ENCODE measurements around the gene CRACR2B. TPM values are rescaled to one million over a fixed set of nuclear protein-coding genes. Genes with fewer than 3 reads are reported as not detected.

CRACR2B gene
- total and polyA plus RNA-seq, 3 donors from 2014 or later = 4.9 to 7.4 (median 6.5) TPM

- no peak overlapping the region for H3K27ac ChIP-seq
- no peaks in the 10 kb centered on the region for H3K9me3 ChIP-seq
- no peaks in the 10 kb centered on the region for H3K27me3 ChIP-seq
- no peaks in the 10 kb centered on the region for H3K36me3 ChIP-seq (ENCODE audit: low read depth, missing control alignments)
- DNase-seq = no peak
- intact Hi-C loops (cut with DNase I; ENCODE audit: low total_unique reads) = no loop called here
- no peak overlapping the region for H3K4me3 ChIP-seq
- no peak for TF ChIP-seq POLR2A (IDR thresholded peaks at IDR 0.05)
- TF ChIP-seq, protein P1, sequence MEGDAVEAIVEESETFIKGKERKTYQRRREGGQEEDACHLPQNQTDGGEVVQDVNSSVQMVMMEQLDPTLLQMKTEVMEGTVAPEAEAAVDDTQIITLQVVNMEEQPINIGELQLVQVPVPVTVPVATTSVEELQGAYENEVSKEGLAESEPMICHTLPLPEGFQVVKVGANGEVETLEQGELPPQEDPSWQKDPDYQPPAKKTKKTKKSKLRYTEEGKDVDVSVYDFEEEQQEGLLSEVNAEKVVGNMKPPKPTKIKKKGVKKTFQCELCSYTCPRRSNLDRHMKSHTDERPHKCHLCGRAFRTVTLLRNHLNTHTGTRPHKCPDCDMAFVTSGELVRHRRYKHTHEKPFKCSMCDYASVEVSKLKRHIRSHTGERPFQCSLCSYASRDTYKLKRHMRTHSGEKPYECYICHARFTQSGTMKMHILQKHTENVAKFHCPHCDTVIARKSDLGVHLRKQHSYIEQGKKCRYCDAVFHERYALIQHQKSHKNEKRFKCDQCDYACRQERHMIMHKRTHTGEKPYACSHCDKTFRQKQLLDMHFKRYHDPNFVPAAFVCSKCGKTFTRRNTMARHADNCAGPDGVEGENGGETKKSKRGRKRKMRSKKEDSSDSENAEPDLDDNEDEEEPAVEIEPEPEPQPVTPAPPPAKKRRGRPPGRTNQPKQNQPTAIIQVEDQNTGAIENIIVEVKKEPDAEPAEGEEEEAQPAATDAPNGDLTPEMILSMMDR (IDR thresholded peaks at IDR 0.05) = no peak
- H3K4me1 ChIP-seq = peaks cover 37% of the 10 kb centered on the region
- WGBS, 2 donors = 78 to 79% methylated on average over 2 to 9 of the region's 9 CpGs
These were observed 9.0 kb downstream of the CRACR2B start for GRCh38 chr11:836700-837099.

DNA sequence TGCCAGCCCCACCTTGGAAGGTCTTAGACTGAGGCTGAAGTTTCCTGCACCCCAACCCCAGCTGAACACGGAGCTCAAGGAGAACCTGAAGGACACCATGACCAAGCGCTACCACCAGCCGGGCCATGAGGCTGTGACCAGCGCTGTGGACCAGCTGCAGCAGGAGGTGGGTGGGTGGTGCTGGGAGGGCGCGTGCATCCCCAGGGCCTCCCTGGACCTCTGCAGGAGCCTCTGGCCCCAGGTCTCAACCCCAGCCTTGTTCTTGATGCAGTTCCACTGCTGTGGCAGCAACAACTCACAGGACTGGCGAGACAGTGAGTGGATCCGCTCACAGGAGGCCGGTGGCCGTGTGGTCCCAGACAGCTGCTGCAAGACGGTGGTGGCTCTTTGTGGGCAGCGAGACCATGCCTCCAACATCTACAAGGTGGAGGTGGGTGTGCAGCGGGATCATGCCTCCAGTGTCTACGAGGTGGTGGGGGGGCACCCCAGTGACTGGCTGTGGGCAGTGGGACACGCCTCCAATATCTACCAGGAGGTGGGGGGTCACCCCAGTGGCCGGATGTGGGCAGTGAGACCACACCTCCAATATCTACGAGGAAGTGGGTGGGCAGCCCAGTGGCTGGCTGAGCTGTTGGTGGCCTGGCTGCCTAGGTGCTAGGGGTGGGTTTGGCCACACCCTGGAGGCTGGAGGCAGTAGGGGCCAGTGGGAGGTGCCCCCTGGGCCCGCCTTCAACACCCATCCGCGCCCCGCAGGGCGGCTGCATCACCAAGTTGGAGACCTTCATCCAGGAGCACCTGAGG, 9.7 kb downstream of the CRACR2B start:
- H3K4me1 ChIP-seq = peaks cover 31% of the 10 kb centered on the region
- H3K36me3 ChIP-seq (ENCODE audit: low read depth, missing control alignments) = no peaks in the 10 kb centered on the region
- TF ChIP-seq, protein P1 (IDR thresholded peaks at IDR 0.05) = no peak
- TF ChIP-seq POLR2A (IDR thresholded peaks at IDR 0.05) = no peak
- intact Hi-C loops (cut with DNase I; ENCODE audit: low total_unique reads) = no loop called here
- DNase-seq = no peak
- no peak overlapping the region for H3K27ac ChIP-seq
- no peaks in the 10 kb centered on the region for H3K27me3 ChIP-seq
- 72 to 88% methylated on average over 2 to 21 of the region's 22 CpGs for WGBS, 2 donors
- no peaks in the 10 kb centered on the region for H3K9me3 ChIP-seq
- H3K4me3 ChIP-seq = no peak overlapping the region

DNA sequence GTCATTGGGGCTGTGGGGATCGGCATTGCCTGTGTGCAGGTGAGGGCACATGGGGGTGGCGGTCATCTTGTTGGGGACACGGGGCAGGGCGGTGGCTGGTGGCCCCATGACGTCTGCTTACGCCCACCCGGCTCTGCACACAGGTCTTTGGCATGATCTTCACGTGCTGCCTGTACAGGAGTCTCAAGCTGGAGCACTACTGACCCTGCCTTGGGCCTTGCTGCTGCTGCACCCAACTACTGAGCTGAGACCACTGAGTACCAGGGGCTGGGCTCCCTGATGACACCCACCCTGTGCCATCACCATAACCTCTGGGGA, 10.2 kb downstream of the CRACR2B start:
- 88% methylated on average over 7 of the region's 8 CpGs; no CpG with 5 or more reads in 1 of the 2 donors for WGBS, 2 donors
- TF ChIP-seq, protein P1 (IDR thresholded peaks at IDR 0.05) = no peak
- TF ChIP-seq POLR2A (IDR thresholded peaks at IDR 0.05) = no peak
- Histone ChIP-seq H3K36me3 (ENCODE audit: low read depth, missing control alignments) (no peaks in the 10 kb centered on the region), H3K4me1 (peaks cover 29% of the 10 kb centered on the region), H3K27me3 (no peaks in the 10 kb centered on the region), H3K4me3 (no peak overlapping the region), H3K9me3 (no peaks in the 10 kb centered on the region), H3K27ac (no peak overlapping the region)
- DNase-seq = no peak
- intact Hi-C loops (cut with DNase I; ENCODE audit: low total_unique reads) = no loop called here

- 66 to 67% methylated on average over 9 to 17 of the region's 17 CpGs for WGBS, 2 donors
- Histone ChIP-seq H3K27me3 (no peaks in the 10 kb centered on the region), H3K36me3 (ENCODE audit: low read depth, missing control alignments) (no peaks in the 10 kb centered on the region), H3K4me3 (no peak overlapping the region), H3K4me1 (peaks cover 30% of the 10 kb centered on the region), H3K9me3 (no peaks in the 10 kb centered on the region), H3K27ac (no peak overlapping the region)
- TF ChIP-seq, protein P1 (IDR thresholded peaks at IDR 0.05) = no peak
- TF ChIP-seq POLR2A (IDR thresholded peaks at IDR 0.05) = no peak
- intact Hi-C loops (cut with DNase I; ENCODE audit: low total_unique reads) = no loop called here
- DNase-seq = no peak
These were observed 10.9 kb downstream of the CRACR2B start for GRCh38 chr11:838441-839279.
